Neural progenitor cell (in vitro differentiated cells): Measurements from ENCODE around the gene ARIH1. TPM values are rescaled to one million over a fixed set of nuclear protein-coding genes. Genes with fewer than 3 reads are reported as not detected.

Experiments used
- DNase-seq: peaks from one replicate; pipeline ENCODE4 v3.0.0-alpha.2; 2016; ENCODE audit warnings: low spot score
- H2AFZ ChIP-seq: fragments of 200-600 bp; sonication (generic); replicated peaks from 2 replicates; pipeline ENCODE4 v1.6.1; 2016; ENCODE audit warnings: antibody characterized with exemption
- H3F3A ChIP-seq: fragments of 200-600 bp; sonication (generic); 2 replicates; pipeline ENCODE4 v1.6.1; 2016; ENCODE audit warnings: antibody characterized with exemption, low read depth
- H3K27ac ChIP-seq: fragments of 200-600 bp; sonication (generic); 2 replicates; pipeline ENCODE4 v1.5.1; 2016; ENCODE audit warnings: mild to moderate bottlenecking
- H3K27me3 ChIP-seq: fragments of 200-600 bp; sonication (generic); 2 replicates; pipeline ENCODE4 v1.6.1; 2016; ENCODE audit warnings: mild to moderate bottlenecking, moderate library complexity
- H3K36me3 ChIP-seq: fragments of 200-600 bp; sonication (generic); 2 replicates; pipeline ENCODE4 v1.5.1; 2016
- H3K4me1 ChIP-seq: fragments of 200-600 bp; sonication (generic); 2 replicates; pipeline ENCODE4 v1.6.1; 2016; ENCODE audit warnings: mixed run types
- H3K4me2 ChIP-seq: fragments of 200-600 bp; sonication (generic); 2 replicates; pipeline ENCODE4 v1.6.1; 2016
- H3K4me3 ChIP-seq: fragments of 200-600 bp; sonication (generic); 2 replicates; pipeline ENCODE4 v1.5.1; 2016
- H3K79me2 ChIP-seq: fragments of 200-600 bp; sonication (generic); 2 replicates; pipeline ENCODE4 v1.6.1; 2016; ENCODE audit warnings: low read depth
- H3K9ac ChIP-seq: fragments of 200-600 bp; sonication (generic); 2 replicates; pipeline ENCODE4 v1.6.1; 2016
- H3K9me3 ChIP-seq: fragments of 200-600 bp; sonication (generic); 2 replicates; pipeline ENCODE4 v1.5.1; 2016; ENCODE audit warnings: low read depth
- H4K20me1 ChIP-seq: fragments of 200-600 bp; sonication (generic); 2 replicates; pipeline ENCODE4 v1.6.1; 2016; ENCODE audit warnings: low read depth
- H3K27ac Mint-ChIP-seq: 3 replicates; pipeline ENCODE4 v1.8.0; 2021; ENCODE audit warnings: mixed read lengths
- H3K27me3 Mint-ChIP-seq: 2 replicates; pipeline ENCODE4 v1.8.0; 2022; ENCODE audit warnings: low read depth, mild to moderate bottlenecking, inconsistent platforms, moderate library complexity, mixed read lengths; ENCODE audit not compliant: insufficient read depth
- H3K36me3 Mint-ChIP-seq: 3 replicates; pipeline ENCODE4 v1.8.0; 2021; ENCODE audit warnings: mixed read lengths
- H3K4me1 Mint-ChIP-seq: 3 replicates; pipeline ENCODE4 v1.8.0; 2021; ENCODE audit warnings: mixed read lengths
- H3K4me3 Mint-ChIP-seq: 3 replicates; pipeline ENCODE4 v1.8.0; 2021; ENCODE audit warnings: mild to moderate bottlenecking, moderate library complexity, mixed read lengths
- H3K9me3 Mint-ChIP-seq: 3 replicates; pipeline ENCODE4 v1.8.0; 2020; ENCODE audit warnings: mixed read lengths
- EZH2 ChIP-seq: fragments of 200-600 bp; sonication (generic); IDR thresholded peaks from 2 replicates; pipeline ENCODE4 v1.6.1; 2017; ENCODE audit warnings: antibody characterized with exemption, mild to moderate bottlenecking, moderate library complexity
- EZH2phosphoT487 ChIP-seq: fragments of 200-600 bp; sonication (generic); IDR thresholded peaks from 2 replicates; pipeline ENCODE4 v1.6.1; 2017; ENCODE audit warnings: antibody characterized with exemption
- total RNA-seq: library from RNA; depleted of rRNA; stranded (reverse); fragments of >200 nt; gene quantifications from 2 replicates; pipeline ENCODE4 v1.2.3, GENCODE V29; 2015; ENCODE audit warnings: low replicate concordance
- TF ChIP-seq, protein P1 (sequence below): fragments of 200-600 bp; sonication (generic); IDR thresholded peaks from 2 replicates; pipeline ENCODE4 v1.5.1; 2017; ENCODE audit warnings: antibody characterized with exemption, mild to moderate bottlenecking

ARIH1 gene
- total RNA-seq, 1 donor from 2014 or later: 68.0 TPM

DNA sequence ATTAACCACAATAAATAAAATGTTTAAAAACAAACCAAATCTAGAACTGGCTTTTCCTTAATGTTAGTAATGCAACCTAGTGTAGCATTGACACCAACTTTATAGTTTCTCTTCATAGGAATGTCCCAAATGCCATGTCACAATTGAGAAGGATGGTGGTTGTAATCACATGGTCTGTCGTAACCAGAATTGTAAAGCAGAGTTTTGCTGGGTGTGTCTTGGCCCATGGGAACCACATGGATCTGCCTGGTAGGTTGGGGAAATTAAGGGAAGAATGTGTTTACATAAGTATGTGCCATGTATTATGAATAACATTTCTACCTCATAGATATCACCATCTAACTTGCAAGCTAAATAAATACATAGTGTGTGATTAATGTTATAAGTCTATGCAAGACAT, 95.9 kb downstream of the ARIH1 start:
- peaks cover 6% of the 10 kb centered on the region for H3K79me2 ChIP-seq
- peaks cover 25% of the 10 kb centered on the region for H3K36me3 ChIP-seq
- no peak overlapping the region for H3K27ac Mint-ChIP-seq
- H3K27me3 Mint-ChIP-seq: no peaks in the 10 kb centered on the region
- no peak for DNase-seq
- H3K4me1 Mint-ChIP-seq: no peaks in the 10 kb centered on the region
- H3K9ac ChIP-seq: no peak overlapping the region
- H3K4me2 ChIP-seq: no peak overlapping the region
- H3K4me1 ChIP-seq: no peaks in the 10 kb centered on the region
- H3K9me3 Mint-ChIP-seq: no peaks in the 10 kb centered on the region
- H3K27me3 ChIP-seq: no peaks in the 10 kb centered on the region
- no peaks in the 10 kb centered on the region for H3F3A ChIP-seq
- no peak overlapping the region for H3K27ac ChIP-seq
- no peak overlapping the region for H3K4me3 Mint-ChIP-seq
- H4K20me1 ChIP-seq: peaks cover 6% of the 10 kb centered on the region
- H2AFZ ChIP-seq: no peak overlapping the region
- peaks cover 19% of the 10 kb centered on the region for H3K36me3 Mint-ChIP-seq
- no peak overlapping the region for H3K4me3 ChIP-seq
- TF ChIP-seq EZH2phosphoT487 (no peak), EZH2 (no peak)
- TF ChIP-seq, protein P1, sequence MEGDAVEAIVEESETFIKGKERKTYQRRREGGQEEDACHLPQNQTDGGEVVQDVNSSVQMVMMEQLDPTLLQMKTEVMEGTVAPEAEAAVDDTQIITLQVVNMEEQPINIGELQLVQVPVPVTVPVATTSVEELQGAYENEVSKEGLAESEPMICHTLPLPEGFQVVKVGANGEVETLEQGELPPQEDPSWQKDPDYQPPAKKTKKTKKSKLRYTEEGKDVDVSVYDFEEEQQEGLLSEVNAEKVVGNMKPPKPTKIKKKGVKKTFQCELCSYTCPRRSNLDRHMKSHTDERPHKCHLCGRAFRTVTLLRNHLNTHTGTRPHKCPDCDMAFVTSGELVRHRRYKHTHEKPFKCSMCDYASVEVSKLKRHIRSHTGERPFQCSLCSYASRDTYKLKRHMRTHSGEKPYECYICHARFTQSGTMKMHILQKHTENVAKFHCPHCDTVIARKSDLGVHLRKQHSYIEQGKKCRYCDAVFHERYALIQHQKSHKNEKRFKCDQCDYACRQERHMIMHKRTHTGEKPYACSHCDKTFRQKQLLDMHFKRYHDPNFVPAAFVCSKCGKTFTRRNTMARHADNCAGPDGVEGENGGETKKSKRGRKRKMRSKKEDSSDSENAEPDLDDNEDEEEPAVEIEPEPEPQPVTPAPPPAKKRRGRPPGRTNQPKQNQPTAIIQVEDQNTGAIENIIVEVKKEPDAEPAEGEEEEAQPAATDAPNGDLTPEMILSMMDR: no peak
- H3K9me3 ChIP-seq: no peaks in the 10 kb centered on the region

DNA sequence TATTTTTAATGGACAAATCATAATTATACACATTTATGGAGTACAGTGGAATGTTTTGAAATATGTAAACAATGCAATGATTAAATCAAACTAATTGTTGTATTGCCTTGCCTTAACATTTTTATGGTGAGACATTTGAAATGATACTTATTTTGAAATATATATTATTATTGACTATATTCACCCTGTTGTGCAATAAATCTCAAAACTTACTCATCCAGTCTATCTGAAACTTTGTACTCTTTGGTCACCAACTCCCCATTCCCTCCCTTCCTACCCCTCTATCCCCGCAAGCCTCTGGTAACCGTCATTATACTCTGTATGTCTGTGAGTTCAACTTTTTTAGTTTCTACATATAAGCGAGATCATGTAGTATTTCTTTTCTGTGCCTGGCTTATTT, 105.7 kb downstream of the ARIH1 start:
- H3K36me3 ChIP-seq: peaks cover 31% of the 10 kb centered on the region
- no peaks in the 10 kb centered on the region for H3K4me1 ChIP-seq
- H3K36me3 Mint-ChIP-seq: peaks cover 36% of the 10 kb centered on the region

DNA sequence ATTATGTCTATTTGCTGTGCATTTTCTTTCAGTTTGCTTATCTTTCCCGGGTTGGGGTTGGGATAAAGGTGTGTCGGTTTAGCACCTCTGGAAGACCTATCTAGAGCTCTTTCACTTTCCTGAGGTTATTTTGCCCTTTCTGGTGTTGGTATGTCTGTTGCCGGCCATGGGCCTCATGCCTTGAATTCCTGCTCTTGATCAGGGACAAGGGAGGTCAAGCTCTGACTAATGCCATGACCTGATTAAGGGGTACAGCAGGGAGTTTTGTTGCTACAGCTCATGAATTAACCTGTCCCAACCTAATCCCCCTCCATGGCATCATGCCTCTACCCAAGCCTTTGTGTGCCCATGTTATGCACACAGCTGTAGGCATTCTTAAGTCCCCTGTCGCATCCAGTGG, 109.9 kb downstream of the ARIH1 start:
- peak; percentile 11 for DNase-seq
- peak overlapping the region; percentile 20 for H3K27ac Mint-ChIP-seq
- H3K9ac ChIP-seq: peak overlapping the region; percentile 9
- H3K79me2 ChIP-seq: no peaks in the 10 kb centered on the region
- H3F3A ChIP-seq: peaks cover 6% of the 10 kb centered on the region
- H3K9me3 Mint-ChIP-seq: no peaks in the 10 kb centered on the region
- H3K27me3 ChIP-seq: no peaks in the 10 kb centered on the region
- H4K20me1 ChIP-seq: peaks cover 3% of the 10 kb centered on the region
- H3K9me3 ChIP-seq: no peaks in the 10 kb centered on the region
- no peak overlapping the region for H3K4me3 ChIP-seq
- H3K4me2 ChIP-seq: no peak overlapping the region
- H2AFZ ChIP-seq: no peak overlapping the region
- H3K27me3 Mint-ChIP-seq: no peaks in the 10 kb centered on the region
- H3K36me3 ChIP-seq: peaks cover 23% of the 10 kb centered on the region
- H3K4me1 Mint-ChIP-seq: peaks cover 7% of the 10 kb centered on the region
- H3K36me3 Mint-ChIP-seq: peaks cover 20% of the 10 kb centered on the region
- H3K4me1 ChIP-seq: no peaks in the 10 kb centered on the region
- TF ChIP-seq EZH2phosphoT487: no peak
- TF ChIP-seq, protein P1: no peak
- no peak for TF ChIP-seq EZH2
- H3K4me3 Mint-ChIP-seq: no peak overlapping the region
- H3K27ac ChIP-seq: no peak overlapping the region

More for the DNA sequence above, 105.7 kb downstream of the ARIH1 start:
- Mint-ChIP-seq H3K4me3 (no peak overlapping the region), H3K9me3 (no peaks in the 10 kb centered on the region), H3K27me3 (no peaks in the 10 kb centered on the region), H3K4me1 (peaks cover 7% of the 10 kb centered on the region), H3K27ac (no peak overlapping the region)
- Histone ChIP-seq H3K27me3 (no peaks in the 10 kb centered on the region), H3K9ac (no peak overlapping the region), H3K27ac (no peak overlapping the region), H2AFZ (no peak overlapping the region), H3F3A (peaks cover 5% of the 10 kb centered on the region), H3K4me2 (no peak overlapping the region), H3K4me3 (no peak overlapping the region), H3K9me3 (no peaks in the 10 kb centered on the region), H4K20me1 (peaks cover 3% of the 10 kb centered on the region), H3K79me2 (no peaks in the 10 kb centered on the region)
- TF ChIP-seq, protein P1: no peak
- TF ChIP-seq EZH2phosphoT487 (no peak), EZH2 (no peak)
- no peak for DNase-seq
